Astrocyte (in vitro differentiated cells and primary cell): ENCODE results near the gene ATP1B1. TPM values are rescaled to one million over a fixed set of nuclear protein-coding genes. Genes with fewer than 3 reads are reported as not detected.

Source experiments
- DNase-seq: peaks from one replicate; pipeline ENCODE4 v3.0.0-alpha.2; 2010; ENCODE audit warnings: low read depth
- FAIRE-seq: peaks from 2 replicates; lab custom pipeline; 2011; peaks lifted over from hg19 to GRCh38; lab: Jason Lieb, UNC
- H2AFZ ChIP-seq: 2 replicates; pipeline ENCODE4 v1.6.0; 2012; ENCODE audit warnings: low read depth, low read length, inconsistent platforms
- H3K27ac ChIP-seq: 2 replicates; pipeline ENCODE4 v1.5.1; 2011; ENCODE audit warnings: low read depth, low read length, inconsistent platforms
- H3K27me3 ChIP-seq: 2 replicates; pipeline ENCODE4 v1.6.0; 2011; ENCODE audit warnings: low read length, inconsistent platforms; ENCODE audit not compliant: insufficient read depth
- H3K36me3 ChIP-seq: 2 replicates; pipeline ENCODE4 v1.5.1; 2011; ENCODE audit warnings: low read length, inconsistent platforms; ENCODE audit not compliant: insufficient read depth
- H3K4me1 ChIP-seq: 2 replicates; pipeline ENCODE4 v1.5.1; 2011; ENCODE audit warnings: low read length, inconsistent platforms; ENCODE audit not compliant: insufficient read depth
- H3K4me2 ChIP-seq: 2 replicates; pipeline ENCODE4 v1.6.0; 2012; ENCODE audit warnings: low read length, inconsistent platforms
- H3K4me3 ChIP-seq: 2 replicates; pipeline ENCODE4 v1.5.1; 2011; ENCODE audit warnings: low read depth, mild to moderate bottlenecking, low read length, inconsistent platforms; ENCODE audit not compliant: insufficient read depth
- H3K79me2 ChIP-seq: 2 replicates; pipeline ENCODE4 v1.6.0; 2012; ENCODE audit warnings: mild to moderate bottlenecking, low read length, inconsistent platforms; ENCODE audit not compliant: insufficient read depth
- H3K9ac ChIP-seq: 2 replicates; pipeline ENCODE4 v1.6.0; 2012; ENCODE audit warnings: mild to moderate bottlenecking, low read length, inconsistent platforms
- H3K9me3 ChIP-seq: 2 replicates; pipeline ENCODE4 v1.5.1; 2012; ENCODE audit warnings: low read depth, mild to moderate bottlenecking, low read length, inconsistent platforms; ENCODE audit not compliant: insufficient read depth
- H4K20me1 ChIP-seq: 2 replicates; pipeline ENCODE4 v1.6.0; 2012; ENCODE audit warnings: low read length, inconsistent platforms; ENCODE audit not compliant: insufficient read depth
- H3K27ac Mint-ChIP-seq: one replicate; pipeline ENCODE4 v1.8.0; 2021; ENCODE audit warnings: mild to moderate bottlenecking, mixed read lengths; ENCODE audit not compliant: unreplicated experiment
- H3K27me3 Mint-ChIP-seq: one replicate; pipeline ENCODE4 v1.8.0; 2021; ENCODE audit warnings: low read depth, mixed read lengths; ENCODE audit not compliant: unreplicated experiment
- H3K36me3 Mint-ChIP-seq: one replicate; pipeline ENCODE4 v1.8.0; 2021; ENCODE audit warnings: low read depth, mixed read lengths; ENCODE audit not compliant: unreplicated experiment
- H3K4me1 Mint-ChIP-seq: one replicate; pipeline ENCODE4 v1.8.0; 2021; ENCODE audit warnings: low read depth, mixed read lengths; ENCODE audit not compliant: unreplicated experiment
- H3K4me3 Mint-ChIP-seq: one replicate; pipeline ENCODE4 v1.8.0; 2021; ENCODE audit warnings: mild to moderate bottlenecking, moderate library complexity, mixed read lengths; ENCODE audit not compliant: unreplicated experiment
- H3K9me3 Mint-ChIP-seq: one replicate; pipeline ENCODE4 v1.8.0; 2021; ENCODE audit warnings: mild to moderate bottlenecking, mixed read lengths; ENCODE audit not compliant: unreplicated experiment
- CTCF ChIP-seq: IDR thresholded peaks from 2 replicates; pipeline ENCODE4 v1.5.1; 2011; ENCODE audit warnings: low read depth, mild to moderate bottlenecking, inconsistent platforms, low read length, moderate library complexity; ENCODE audit not compliant: insufficient read depth
- EZH2 ChIP-seq: IDR thresholded peaks from 2 replicates; pipeline ENCODE4 v1.6.1; 2012; ENCODE audit warnings: mild to moderate bottlenecking, low read length, inconsistent platforms; ENCODE audit not compliant: insufficient read depth
- total RNA-seq: library from RNA; stranded (reverse); gene quantifications from 2 replicates; pipeline ENCODE4 v1.2.1, GENCODE V29; 2021

Gene ATP1B1
- total RNA-seq, 1 donor from 2014 or later, result 56.5 TPM

DNA sequence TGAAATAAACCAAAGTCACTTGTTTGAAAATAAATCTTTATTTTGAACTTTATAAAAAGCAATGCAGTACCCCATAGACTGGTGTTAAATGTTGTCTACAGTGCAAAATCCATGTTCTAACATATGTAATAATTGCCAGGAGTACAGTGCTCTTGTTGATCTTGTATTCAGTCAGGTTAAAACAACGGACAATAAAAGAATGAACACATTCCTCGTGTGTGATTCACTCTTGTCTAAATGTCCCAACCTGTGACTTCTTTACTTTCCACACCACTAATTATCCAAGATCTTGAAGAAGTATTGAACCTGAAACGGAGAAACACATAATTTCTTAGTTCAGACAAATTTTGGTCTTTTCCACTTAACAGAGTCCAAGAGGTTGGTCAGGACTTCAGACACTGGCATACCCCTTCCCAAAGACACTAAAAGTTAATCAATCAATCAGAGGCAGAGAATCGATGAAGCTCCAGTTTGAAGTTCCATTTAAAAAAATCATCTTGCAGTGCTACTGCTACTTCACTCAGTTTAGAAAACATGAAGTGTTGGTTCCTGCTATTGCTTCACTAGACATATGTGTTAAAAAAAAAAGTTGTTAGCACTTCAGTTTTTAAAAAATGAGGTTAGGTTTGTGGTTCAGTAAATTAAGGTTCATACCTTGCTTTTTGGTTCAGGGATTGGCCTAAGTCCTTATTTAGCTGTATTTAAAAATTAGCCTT is 26.2 kb downstream of the ATP1B1 start:
- Histone ChIP-seq H3K4me1 (peaks cover 21% of the 10 kb centered on the region), H3K27ac (no peak overlapping the region), H3K4me3 (no peak overlapping the region), H3K9ac (no peak overlapping the region), H2AFZ (no peak overlapping the region), H3K4me2 (no peak overlapping the region), H4K20me1 (no peaks in the 10 kb centered on the region), H3K27me3 (no peaks in the 10 kb centered on the region), H3K36me3 (peaks cover 11% of the 10 kb centered on the region), H3K79me2 (no peaks in the 10 kb centered on the region), H3K9me3 (no peaks in the 10 kb centered on the region)
- H3K36me3 Mint-ChIP-seq, result peaks cover 7% of the 10 kb centered on the region
- no peak overlapping the region for H3K27ac Mint-ChIP-seq
- no peak for FAIRE-seq
- peaks cover 37% of the 10 kb centered on the region for H3K4me1 Mint-ChIP-seq
- H3K9me3 Mint-ChIP-seq, result no peaks in the 10 kb centered on the region
- TF ChIP-seq CTCF, result no peak
- TF ChIP-seq EZH2, result no peak
- no peak overlapping the region for H3K4me3 Mint-ChIP-seq
- no peak for DNase-seq
- H3K27me3 Mint-ChIP-seq, result no peaks in the 10 kb centered on the region

GRCh38 chr1:169133228-169133576 is 26.7 kb downstream of the ATP1B1 start:
- Histone ChIP-seq H3K4me2 (no peak overlapping the region), H3K9me3 (no peaks in the 10 kb centered on the region), H3K4me3 (no peak overlapping the region), H3K4me1 (peaks cover 18% of the 10 kb centered on the region), H3K27ac (no peak overlapping the region), H3K9ac (no peak overlapping the region), H2AFZ (no peak overlapping the region), H3K27me3 (no peaks in the 10 kb centered on the region), H4K20me1 (no peaks in the 10 kb centered on the region), H3K79me2 (no peaks in the 10 kb centered on the region), H3K36me3 (peaks cover 9% of the 10 kb centered on the region)
- no peak for TF ChIP-seq CTCF
- no peak for TF ChIP-seq EZH2
- H3K36me3 Mint-ChIP-seq, result peaks cover 7% of the 10 kb centered on the region
- no peaks in the 10 kb centered on the region for H3K9me3 Mint-ChIP-seq
- DNase-seq, result no peak
- no peak overlapping the region for H3K27ac Mint-ChIP-seq
- H3K4me1 Mint-ChIP-seq, result peaks cover 33% of the 10 kb centered on the region
- no peaks in the 10 kb centered on the region for H3K27me3 Mint-ChIP-seq
- no peak overlapping the region for H3K4me3 Mint-ChIP-seq
- no peak for FAIRE-seq

DNA sequence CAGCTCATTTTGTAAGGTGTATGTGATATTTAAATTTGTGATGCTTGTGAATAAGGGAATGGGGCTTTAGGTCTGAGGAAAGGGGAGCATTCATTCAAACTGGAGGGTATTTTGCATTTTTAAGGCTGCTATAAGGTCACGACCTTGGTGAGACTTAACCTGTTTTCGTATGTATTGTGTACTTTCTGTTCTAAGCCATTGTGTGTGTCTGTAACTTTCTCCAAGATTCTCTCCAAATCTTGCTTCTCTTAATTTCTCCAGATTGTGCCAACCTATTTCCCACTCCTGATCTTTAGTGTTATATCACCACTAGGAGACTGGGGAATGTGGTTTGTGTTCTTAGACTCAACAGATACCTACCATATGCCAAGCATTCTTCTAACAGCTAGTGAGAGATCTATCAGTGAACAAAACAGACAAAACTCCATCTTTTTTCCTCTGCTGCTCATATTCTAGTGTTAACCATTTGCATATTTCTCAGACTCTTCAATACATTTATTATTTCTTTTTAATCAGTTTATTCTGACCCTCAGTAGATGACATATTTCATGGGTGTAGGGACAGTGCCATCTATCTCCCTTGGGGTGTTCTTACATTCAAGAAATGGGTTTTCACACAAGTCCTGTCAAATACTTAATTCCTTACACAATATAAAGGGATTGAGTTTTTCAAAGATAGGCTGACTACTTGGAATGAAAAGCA is 27.5 kb downstream of the ATP1B1 start:
- TF ChIP-seq CTCF (no peak), EZH2 (no peak)
- no peaks in the 10 kb centered on the region for H4K20me1 ChIP-seq
- peaks cover 3% of the 10 kb centered on the region for H3K36me3 Mint-ChIP-seq
- no peak overlapping the region for H3K4me3 Mint-ChIP-seq
- H3K79me2 ChIP-seq, result no peaks in the 10 kb centered on the region
- H3K4me3 ChIP-seq, result no peak overlapping the region
- FAIRE-seq (no peak), DNase-seq (no peak)
- no peaks in the 10 kb centered on the region for H3K9me3 Mint-ChIP-seq
- H3K27ac ChIP-seq, result no peak overlapping the region
- no peaks in the 10 kb centered on the region for H3K27me3 Mint-ChIP-seq
- peaks cover 9% of the 10 kb centered on the region for H3K36me3 ChIP-seq
- H3K27ac Mint-ChIP-seq, result no peak overlapping the region
- H3K4me1 Mint-ChIP-seq, result peaks cover 26% of the 10 kb centered on the region
- no peaks in the 10 kb centered on the region for H3K27me3 ChIP-seq
- no peak overlapping the region for H3K9ac ChIP-seq
- H2AFZ ChIP-seq, result no peak overlapping the region
- H3K9me3 ChIP-seq, result no peaks in the 10 kb centered on the region
- H3K4me2 ChIP-seq, result no peak overlapping the region
- peaks cover 11% of the 10 kb centered on the region for H3K4me1 ChIP-seq
